Medulla oblongata (tissue), 1 donor: ENCODE data around the gene AFDN.
"Not testable (repeated sequence)": the region's sequence is repeated elsewhere in the genome, so short reads cannot be mapped to it uniquely, and the experiment has no call there.

Experiments
- DNase-seq: peaks from one replicate; pipeline ENCODE4 v3.0.0-alpha.2; 2015; ENCODE audit errors: extremely low spot score

The AFDN gene

GRCh38 chr6:168001514-168001913, 174.8 kb downstream of the AFDN start:
- DNase-seq: not testable (repeated sequence)

- DNase-seq: no peak
These were observed 176.1 kb downstream of the AFDN start for GRCh38 chr6:168002804-168003203.

GRCh38 chr6:168004023-168004422, 177.3 kb downstream of the AFDN start:
- no peak for DNase-seq

- DNase-seq: no peak
These were observed 178.2 kb downstream of the AFDN start for GRCh38 chr6:168004945-168005344.

GRCh38 chr6:168005796-168006195, 179.1 kb downstream of the AFDN start:
- no peak for DNase-seq

- DNase-seq: no peak
These were observed 181.1 kb downstream of the AFDN start for GRCh38 chr6:168007592-168008338.

GRCh38 chr6:168009331-168009730, 182.6 kb downstream of the AFDN start:
- DNase-seq: no peak

- DNase-seq: no peak
These were observed 184.6 kb downstream of the AFDN start for GRCh38 chr6:168011291-168011690.

GRCh38 chr6:168012431-168013249, 185.9 kb downstream of the AFDN start:
- DNase-seq: no peak

- no peak for DNase-seq
These were observed 186.7 kb downstream of the AFDN start for GRCh38 chr6:168013250-168013915.

GRCh38 chr6:168014428-168014827, 187.7 kb downstream of the AFDN start:
- no peak for DNase-seq

- no peak for DNase-seq
These were observed 188.3 kb downstream of the AFDN start for GRCh38 chr6:168015009-168015408.

- no peak for DNase-seq
These were observed 188.9 kb downstream of the AFDN start for GRCh38 chr6:168015482-168016175.

- DNase-seq: no peak
These were observed 189.5 kb downstream of the AFDN start for GRCh38 chr6:168016176-168016620.

GRCh38 chr6:168016721-168017525, 190.2 kb downstream of the AFDN start:
- DNase-seq: no peak

GRCh38 chr6:168017629-168018028, 190.9 kb downstream of the AFDN start:
- no peak for DNase-seq

GRCh38 chr6:168018664-168019063, 192.0 kb downstream of the AFDN start:
- no peak for DNase-seq

GRCh38 chr6:168020242-168020641, 193.5 kb downstream of the AFDN start:
- DNase-seq: no peak

- no peak for DNase-seq
These were observed 194.9 kb downstream of the AFDN start for GRCh38 chr6:168021581-168021980.
